ENCODE measurements around the gene ACOT13.

- no peak for TF ChIP-seq SUZ12 (IDR thresholded peaks at IDR 0.05; ENCODE audit: extremely low read depth, insufficient read depth, insufficient read length)
- no peak for TF ChIP-seq ZNF274 (IDR thresholded peaks at IDR 0.05; ENCODE audit: low read depth, low read length)
- TF ChIP-seq YY1 (IDR thresholded peaks at IDR 0.05; ENCODE audit: insufficient read depth, insufficient read length) = no peak
Observed at GRCh38 chr6:24704468-24704867, 37.6 kb downstream of the ACOT13 start.
